IMR-90 (cell line): Measurements from ENCODE around the gene ARHGAP24. TPM values are rescaled to one million over a fixed set of nuclear protein-coding genes. Genes with fewer than 3 reads are reported as not detected.

Experiments
- ATAC-seq: fragments of 200-7000 bp; cut with Tn5 transposase; 2 replicates; pipeline ENCODE4 v1.9.1; 2020; ENCODE audit warnings: low read depth, mild to moderate bottlenecking, moderate library complexity
- BruUV-seq: library from RNA; stranded (reverse); fragments of 400-500 nt; replicated peaks from 2 replicates; lab custom pipeline; 2021; lab: Mats Ljungman, UMichigan
- CTCF ChIA-PET: fragments of 300-600 bp; formaldehyde crosslinking; extraction: SDS; loops from one replicate; lab custom pipeline; 2021; ENCODE audit warnings: antibody characterized with exemption; lab: Yijun Ruan, JAX
- POLR2A ChIA-PET: fragments of 300-600 bp; sonication (Branson Sonifier 250); formaldehyde crosslinking; loops from one replicate; lab custom pipeline; 2022; ENCODE audit warnings: antibody characterized with exemption; ENCODE audit not compliant: unreplicated experiment; lab: Charles Lee
- DNase-seq: peaks from one replicate; pipeline ENCODE4 v3.0.0; 2013
- H2AFZ ChIP-seq: replicated peaks from 2 replicates; pipeline ENCODE3; 2013; ENCODE audit warnings: low read length, mild to moderate bottlenecking; ENCODE audit not compliant: poor library complexity
- H2AK5ac ChIP-seq: 2 replicates; pipeline ENCODE4 v1.6.1; 2013; ENCODE audit warnings: low read depth, low read length, inconsistent platforms
- H2AK9ac ChIP-seq: replicated peaks from 2 replicates; pipeline ENCODE3; 2013; ENCODE audit warnings: mild to moderate bottlenecking, low read depth, low read length, moderate library complexity; ENCODE audit not compliant: poor library complexity
- H2BK120ac ChIP-seq: 2 replicates; pipeline ENCODE4 v1.6.1; 2013; ENCODE audit warnings: low read depth, low read length, inconsistent platforms
- H2BK15ac ChIP-seq: 3 replicates; pipeline ENCODE4 v1.6.1; 2013; ENCODE audit warnings: low read depth, low read length, inconsistent platforms
- H2BK20ac ChIP-seq: 2 replicates; pipeline ENCODE4 v1.6.1; 2013; ENCODE audit warnings: low read depth, mild to moderate bottlenecking, inconsistent platforms, low read length, moderate library complexity
- H2BK5ac ChIP-seq: 2 replicates; pipeline ENCODE4 v1.6.1; 2013; ENCODE audit warnings: mild to moderate bottlenecking, low read depth, low read length, inconsistent platforms; ENCODE audit not compliant: poor library complexity, severe bottlenecking
- H3K14ac ChIP-seq: replicated peaks from 2 replicates; pipeline ENCODE4 v1.6.1; 2013; ENCODE audit warnings: low read depth, low read length, inconsistent platforms
- H3K18ac ChIP-seq: 2 replicates; pipeline ENCODE4 v1.6.1; 2013; ENCODE audit warnings: low read depth, low read length, control low read depth
- H3K23ac ChIP-seq: 2 replicates; pipeline ENCODE4 v1.6.1; 2013; ENCODE audit warnings: low read depth, low read length, inconsistent platforms
- H3K27ac ChIP-seq: 2 replicates; pipeline ENCODE4 v1.5.1; 2013; ENCODE audit warnings: mild to moderate bottlenecking, control low read depth, low read length; ENCODE audit not compliant: insufficient read depth
- H3K27me3 ChIP-seq: 2 replicates; pipeline ENCODE4 v1.6.1; 2013; ENCODE audit warnings: low read length; ENCODE audit not compliant: control insufficient read depth, insufficient read depth
- H3K36me3 ChIP-seq: 2 replicates; pipeline ENCODE4 v1.6.1; 2013; ENCODE audit warnings: low read length, mixed read lengths; ENCODE audit not compliant: control insufficient read depth, insufficient read depth
- H3K4ac ChIP-seq: 2 replicates; pipeline ENCODE4 v1.6.1; 2013; ENCODE audit warnings: low read depth, low read length, inconsistent platforms
- H3K4me1 ChIP-seq: 2 replicates; pipeline ENCODE4 v1.6.1; 2013; ENCODE audit warnings: low read length, mixed read lengths; ENCODE audit not compliant: control insufficient read depth, insufficient read depth
- H3K4me2 ChIP-seq: 2 replicates; pipeline ENCODE4 v1.6.1; 2013; ENCODE audit warnings: low read depth, mild to moderate bottlenecking, control low read depth, low read length, moderate library complexity
- H3K4me3 ChIP-seq: 2 replicates; pipeline ENCODE4 v1.5.1; 2013; ENCODE audit warnings: low read depth, mild to moderate bottlenecking, control low read depth, low read length, moderate library complexity; ENCODE audit not compliant: insufficient read depth
- H3K56ac ChIP-seq: 2 replicates; pipeline ENCODE4 v1.6.1; 2013; ENCODE audit warnings: low read length, inconsistent platforms; ENCODE audit not compliant: insufficient read depth; ENCODE audit errors: extremely low read depth
- H3K79me1 ChIP-seq, 2 experiments: 2 replicates each; pipeline ENCODE4 v1.6.1; 2013; ENCODE audit warnings: low read length in 2 of 2, inconsistent platforms in 1 of 2, low read depth in 1 of 2
- H3K9ac ChIP-seq: 2 replicates; pipeline ENCODE4 v1.6.1; 2013; ENCODE audit warnings: low read depth, low read length, control low read depth
- H3K9me1 ChIP-seq: 2 replicates; pipeline ENCODE4 v1.6.1; 2013; ENCODE audit warnings: low read length, inconsistent platforms; ENCODE audit not compliant: insufficient read depth
- H3K9me3 ChIP-seq: 2 replicates; pipeline ENCODE4 v1.6.1; 2013; ENCODE audit warnings: low read length; ENCODE audit not compliant: control insufficient read depth, insufficient read depth
- H4K20me1 ChIP-seq: 2 replicates; pipeline ENCODE4 v1.6.1; 2013; ENCODE audit warnings: low read length, inconsistent platforms; ENCODE audit not compliant: insufficient read depth
- H4K5ac ChIP-seq: 2 replicates; pipeline ENCODE4 v1.6.1; 2013; ENCODE audit warnings: mild to moderate bottlenecking, low read depth, low read length, control low read depth
- H4K8ac ChIP-seq, 2 experiments: 2 replicates each; pipeline ENCODE4 v1.6.1; 2013; ENCODE audit warnings: low read depth in 2 of 2, low read length in 2 of 2, control low read depth in 1 of 2, inconsistent platforms in 1 of 2
- H4K91ac ChIP-seq: 2 replicates; pipeline ENCODE4 v1.6.1; 2013; ENCODE audit warnings: low read depth, low read length, inconsistent platforms; ENCODE audit not compliant: insufficient read depth
- BHLHE40 ChIP-seq: fragments of 150-350 bp; IDR thresholded peaks from 2 replicates; pipeline ENCODE4 v1.6.1; 2016; ENCODE audit warnings: mild to moderate bottlenecking, low read depth, low read length
- CHD1 ChIP-seq: IDR thresholded peaks from 2 replicates; pipeline ENCODE4 v1.6.1; 2012; ENCODE audit warnings: low read depth, low read length, improper control_type of control experiment
- ELK1 ChIP-seq: fragments of 150-350 bp; IDR thresholded peaks from 2 replicates; pipeline ENCODE4 v1.6.1; 2016; ENCODE audit warnings: low read depth, mild to moderate bottlenecking, low read length, moderate library complexity, borderline replicate concordance
- MAZ ChIP-seq: IDR thresholded peaks from 2 replicates; pipeline ENCODE4 v1.6.1; 2012; ENCODE audit warnings: low read depth, mild to moderate bottlenecking, low read length, improper control_type of control experiment, moderate library complexity, borderline replicate concordance
- POLR2A ChIP-seq: IDR thresholded peaks from 2 replicates; pipeline ENCODE4 v1.6.1; 2012; ENCODE audit warnings: mild to moderate bottlenecking, low read depth, low read length
- RAD21 ChIP-seq: IDR thresholded peaks from 2 replicates; pipeline ENCODE4 v1.6.1; 2012; ENCODE audit warnings: low read length, improper control_type of control experiment
- RFX5 ChIP-seq: IDR thresholded peaks from 2 replicates; pipeline ENCODE4 v1.8.0; 2012; ENCODE audit warnings: low read depth, mild to moderate bottlenecking, low read length, moderate library complexity
- USF2 ChIP-seq: fragments of 150-350 bp; IDR thresholded peaks from 2 replicates; pipeline ENCODE4 v1.6.1; 2017; ENCODE audit warnings: mild to moderate bottlenecking, antibody characterized with exemption, low read length, low read depth
- WGBS, 2 experiments: methylation state at CpG; one replicate each; pipeline versions ENCODE4 v1.1.5 to v1.1.7; 2013; ENCODE audit warnings: missing lambda C conversion rate in 2 of 2; ENCODE audit not compliant: insufficient read length in 1 of 2; ENCODE audit errors: extremely low coverage in 2 of 2; 5-methylcytosine and 5-hydroxymethylcytosine counted together
- dilution Hi-C: fragments of 300-500 bp; cut with HindIII; formaldehyde crosslinking; loops from one replicate; pipeline ENCODE4 v1.14.3; 2018; ENCODE audit warnings: low sequenced_read_pairs; ENCODE audit not compliant: unreplicated experiment
- in situ Hi-C: fragments of 300-500 bp; cut with MboI; formaldehyde crosslinking; loops from 3 replicates; pipeline ENCODE4 v1.14.3; 2019; ENCODE audit warnings: low sequenced_read_pairs, inconsistent platforms, mixed read lengths
- intact Hi-C: fragments of 100-400 bp; cut with micrococcal nuclease; formaldehyde crosslinking; loops from 2 replicates; pipeline ENCODE4 v1.10.0; 2022
- polyA plus RNA-seq, 3 experiments: library from polyadenylated mRNA; depleted of rRNA; stranded (reverse); fragments of >200 nt; gene quantifications; 2 replicates each; pipeline ENCODE4 v1.2.3, GENCODE V29; 2012; ENCODE audit warnings: low replicate concordance in 1 of 3
- total RNA-seq: library from RNA; depleted of rRNA; stranded (reverse); fragments of >200 nt; gene quantifications from 2 replicates; pipeline ENCODE4 v1.2.3, GENCODE V29; 2012

ARHGAP24 gene
- total and polyA plus RNA-seq, 2 of the 4 experiments (the other 2 are of a cell fraction): 11.9 to 24.0 TPM

- no peak overlapping the region for H2BK120ac ChIP-seq
- H2AFZ ChIP-seq: no peak overlapping the region
- DNase-seq: no peak
- H3K27ac ChIP-seq: no peak overlapping the region
- H3K56ac ChIP-seq: no peak overlapping the region
- H3K4me1 ChIP-seq: no peaks in the 10 kb centered on the region
- no peak overlapping the region for H2BK15ac ChIP-seq
- H4K91ac ChIP-seq: no peak overlapping the region
- WGBS, 2 experiments: no CpG with 5 or more reads among the region's 1 CpG
- H3K79me1 ChIP-seq: no peaks in the 10 kb centered on the region
- dilution Hi-C loops (no loop called here), intact Hi-C loops (no loop called here), in situ Hi-C loops (no loop called here)
- H4K8ac ChIP-seq: no peak overlapping the region
- no peak overlapping the region for H3K4ac ChIP-seq
- H2BK5ac ChIP-seq: no peak overlapping the region
- no peak overlapping the region for H3K4me3 ChIP-seq
- H3K9me1 ChIP-seq: no peaks in the 10 kb centered on the region
- no peaks in the 10 kb centered on the region for H4K20me1 ChIP-seq
- no peak for ATAC-seq
- ChIA-PET POLR2A (no interaction called here), CTCF (no interaction called here)
- no peak overlapping the region for H4K5ac ChIP-seq
- no peak overlapping the region for H3K23ac ChIP-seq
- H2AK5ac ChIP-seq: no peak overlapping the region
- TF ChIP-seq USF2 (no peak), RAD21 (no peak), POLR2A (no peak), MAZ (no peak), CHD1 (no peak), ELK1 (no peak), BHLHE40 (no peak), RFX5 (no peak)
- no peaks in the 10 kb centered on the region for H3K36me3 ChIP-seq
- H3K9me3 ChIP-seq: no peaks in the 10 kb centered on the region
- H3K14ac ChIP-seq: no peak overlapping the region
- no peak overlapping the region for H3K18ac ChIP-seq
- H2BK20ac ChIP-seq: no peak overlapping the region
- H3K27me3 ChIP-seq: no peaks in the 10 kb centered on the region
- H3K9ac ChIP-seq: no peak overlapping the region
- no peak overlapping the region for H2AK9ac ChIP-seq
- no peak overlapping the region for H3K4me2 ChIP-seq
- no TSS peak for BruUV-seq
These were observed 242.4 kb downstream of the ARHGAP24 start for GRCh38 chr4:85717351-85717750.
